Gastroesophageal sphincter (tissue), 3 donors: ENCODE data around the gene TNFAIP3.

Source experiments
- CTCF ChIP-seq, 4 experiments: fragments of 200-600 bp in 2 of 4; fragments of 450-650 bp in 2 of 4; sonication (generic) in 1 of 4; IDR thresholded peaks; one replicate each; pipeline ENCODE4 v1.5.1; 2017 to 2019; ENCODE audit warnings: antibody characterized with exemption in 4 of 4, mild to moderate bottlenecking in 2 of 4, moderate library complexity in 2 of 4
- POLR2A ChIP-seq, 2 donors: fragments of 450-650 bp; IDR thresholded peaks; one replicate each; pipeline ENCODE4 v1.6.1; 2017; ENCODE audit warnings: antibody characterized with exemption in 2 of 2, mild to moderate bottlenecking in 2 of 2, moderate library complexity in 1 of 2
- POLR2AphosphoS5 ChIP-seq: sonication (generic); formaldehyde crosslinking; IDR thresholded peaks from one replicate; pipeline ENCODE4 v1.6.1; 2017; ENCODE audit warnings: antibody characterized with exemption

- TF ChIP-seq POLR2A (IDR thresholded peaks at IDR 0.05) (no peak), CTCF (IDR thresholded peaks at IDR 0.05) (no peak), POLR2AphosphoS5 (no peak)
These were observed 46.6 kb upstream of the TNFAIP3 start for GRCh38 chr6:137820425-137820824.
